Parathyroid adenoma (tissue), 2 donors: ENCODE measurements around the gene COPS6.

ENCODE experiments used
- H2AFZ ChIP-seq: fragments of 300-600 bp; sonication (generic); one replicate; pipeline ENCODE4 v1.7.0; 2017; ENCODE audit warnings: antibody characterized with exemption, mild to moderate bottlenecking
- H3K27ac ChIP-seq: fragments of 300-600 bp; sonication (generic); one replicate; pipeline ENCODE4 v1.7.0; 2017
- H3K27me3 ChIP-seq: fragments of 300-600 bp; sonication (generic); one replicate; pipeline ENCODE4 v1.7.0; 2017; ENCODE audit warnings: low read length; ENCODE audit not compliant: control insufficient read depth, insufficient read depth
- H3K36me3 ChIP-seq: fragments of 300-600 bp; sonication (generic); one replicate; pipeline ENCODE4 v1.7.0; 2017; ENCODE audit warnings: low read length; ENCODE audit not compliant: control insufficient read depth, insufficient read depth
- H3K4me1 ChIP-seq: fragments of 300-600 bp; sonication (generic); one replicate; pipeline ENCODE4 v1.7.0; 2017; ENCODE audit warnings: control low read depth
- H3K4me2 ChIP-seq: fragments of 300-600 bp; sonication (generic); one replicate; pipeline ENCODE4 v1.7.0; 2017; ENCODE audit warnings: low read length
- H3K4me3 ChIP-seq: fragments of 300-600 bp; sonication (generic); one replicate; pipeline ENCODE4 v1.7.0; 2017; ENCODE audit warnings: low read depth, low read length
- H3K79me2 ChIP-seq: fragments of 300-600 bp; sonication (generic); one replicate; pipeline ENCODE4 v1.7.0; 2017; ENCODE audit warnings: control low read depth
- H3K9ac ChIP-seq: fragments of 300-600 bp; sonication (generic); one replicate; pipeline ENCODE4 v1.7.0; 2017; ENCODE audit warnings: mild to moderate bottlenecking
- H3K9me3 ChIP-seq: fragments of 300-600 bp; sonication (generic); one replicate; pipeline ENCODE4 v1.7.0; 2017; ENCODE audit warnings: low read length; ENCODE audit not compliant: control insufficient read depth
- CTCF ChIP-seq: fragments of 300-600 bp; sonication (generic); IDR thresholded peaks from one replicate; pipeline ENCODE4 v1.7.0; 2017; ENCODE audit warnings: antibody characterized with exemption, mild to moderate bottlenecking
- donor health status: primary hyperparathyroidism.

Gene COPS6

GRCh38 chr7:100107125-100107737 lies 18.5 kb downstream of the COPS6 start:
- no peak overlapping the region for H2AFZ ChIP-seq
- no peaks in the 10 kb centered on the region for H3K36me3 ChIP-seq
- H3K27ac ChIP-seq = no peak overlapping the region

GRCh38 chr7:100107890-100108289 lies 19.1 kb downstream of the COPS6 start:
- Histone ChIP-seq H3K4me1 (no peaks in the 10 kb centered on the region), H3K79me2 (no peaks in the 10 kb centered on the region), H3K4me2 (no peak overlapping the region), H3K9me3 (no peaks in the 10 kb centered on the region), H3K27me3 (no peaks in the 10 kb centered on the region), H3K36me3 (no peaks in the 10 kb centered on the region), H3K9ac (no peak overlapping the region), H3K27ac (no peak overlapping the region), H2AFZ (no peak overlapping the region), H3K4me3 (no peak overlapping the region)
- no peak for TF ChIP-seq CTCF

More at GRCh38 chr7:100107125-100107737, 18.5 kb downstream of the COPS6 start:
- no peak overlapping the region for H3K4me2 ChIP-seq
- H3K27me3 ChIP-seq = no peaks in the 10 kb centered on the region
- no peak for TF ChIP-seq CTCF
- no peak overlapping the region for H3K4me3 ChIP-seq
- H3K79me2 ChIP-seq = no peaks in the 10 kb centered on the region
- H3K4me1 ChIP-seq = no peaks in the 10 kb centered on the region
- H3K9ac ChIP-seq = no peak overlapping the region
- H3K9me3 ChIP-seq = no peaks in the 10 kb centered on the region

- H3K9ac ChIP-seq = no peak overlapping the region
- H3K4me2 ChIP-seq = no peak overlapping the region
- H3K9me3 ChIP-seq = no peaks in the 10 kb centered on the region
- H3K27ac ChIP-seq = no peak overlapping the region
- no peaks in the 10 kb centered on the region for H3K4me1 ChIP-seq
- no peak for TF ChIP-seq CTCF
- no peaks in the 10 kb centered on the region for H3K27me3 ChIP-seq
- no peaks in the 10 kb centered on the region for H3K79me2 ChIP-seq
- H2AFZ ChIP-seq = no peak overlapping the region
- no peaks in the 10 kb centered on the region for H3K36me3 ChIP-seq
- H3K4me3 ChIP-seq = no peak overlapping the region
Observed at GRCh38 chr7:100109521-100110163, 20.9 kb downstream of the COPS6 start.

GRCh38 chr7:100111156-100111555 lies 22.4 kb downstream of the COPS6 start:
- no peaks in the 10 kb centered on the region for H3K36me3 ChIP-seq
- no peak overlapping the region for H3K9ac ChIP-seq
- H3K4me1 ChIP-seq = no peaks in the 10 kb centered on the region

More at GRCh38 chr7:100111156-100111555, 22.4 kb downstream of the COPS6 start:
- H3K9me3 ChIP-seq = no peaks in the 10 kb centered on the region
- H3K79me2 ChIP-seq = no peaks in the 10 kb centered on the region
- no peaks in the 10 kb centered on the region for H3K27me3 ChIP-seq
- no peak overlapping the region for H3K4me3 ChIP-seq
- no peak overlapping the region for H2AFZ ChIP-seq
- no peak for TF ChIP-seq CTCF
- no peak overlapping the region for H3K27ac ChIP-seq
- H3K4me2 ChIP-seq = no peak overlapping the region
